Skeletal muscle satellite cell (primary cell): ENCODE results near the gene PHACTR3.
"Not testable (repeated sequence)": the region's sequence is repeated elsewhere in the genome, so short reads cannot be mapped to it uniquely, and the experiment has no call there.

Experiments used
- H3K27me3 ChIP-seq: 2 replicates; pipeline ENCODE4 v1.7.0; 2013; ENCODE audit warnings: low read length; ENCODE audit not compliant: control insufficient read depth, insufficient read depth
- H3K36me3 ChIP-seq: 2 replicates; pipeline ENCODE4 v1.7.0; 2013; ENCODE audit warnings: mild to moderate bottlenecking, control low read depth, low read length; ENCODE audit not compliant: insufficient read depth
- H3K4me1 ChIP-seq: 2 replicates; pipeline ENCODE4 v1.7.0; 2013; ENCODE audit warnings: low read length; ENCODE audit not compliant: control insufficient read depth, insufficient read depth
- H3K4me2 ChIP-seq: 2 replicates; pipeline ENCODE4 v1.7.0; 2013; ENCODE audit warnings: mild to moderate bottlenecking, low read length
- H3K4me3 ChIP-seq: 2 replicates; pipeline ENCODE4 v1.7.0; 2013; ENCODE audit warnings: low read length
- H3K9ac ChIP-seq: 2 replicates; pipeline ENCODE4 v1.7.0; 2013; ENCODE audit warnings: mild to moderate bottlenecking, low read depth, low read length, moderate library complexity
- H3K9me3 ChIP-seq: replicated peaks from 2 replicates; pipeline ENCODE4 v1.7.0; 2013; ENCODE audit warnings: mild to moderate bottlenecking, control low read depth, low read length

Gene PHACTR3

GRCh38 chr20:59616306-59616705 is 12.0 kb downstream of the PHACTR3 start:
- Histone ChIP-seq H3K27me3 (no peaks in the 10 kb centered on the region), H3K9me3 (no peaks in the 10 kb centered on the region), H3K4me3 (no peak overlapping the region), H3K4me2 (no peak overlapping the region), H3K36me3 (no peaks in the 10 kb centered on the region), H3K4me1 (no peaks in the 10 kb centered on the region), H3K9ac (no peak overlapping the region)

GRCh38 chr20:59617221-59617620 is 12.9 kb downstream of the PHACTR3 start:
- Histone ChIP-seq H3K4me1 (no peaks in the 10 kb centered on the region), H3K36me3 (no peaks in the 10 kb centered on the region), H3K27me3 (no peaks in the 10 kb centered on the region), H3K4me2 (no peak overlapping the region), H3K4me3 (no peak overlapping the region), H3K9ac (no peak overlapping the region), H3K9me3 (no peaks in the 10 kb centered on the region)

- no peaks in the 10 kb centered on the region for H3K27me3 ChIP-seq
- H3K9me3 ChIP-seq = no peaks in the 10 kb centered on the region
- no peak overlapping the region for H3K4me2 ChIP-seq
- H3K4me3 ChIP-seq = no peak overlapping the region
- H3K9ac ChIP-seq = no peak overlapping the region
- H3K36me3 ChIP-seq = no peaks in the 10 kb centered on the region
- no peaks in the 10 kb centered on the region for H3K4me1 ChIP-seq
Observed at GRCh38 chr20:59618131-59618530, 13.8 kb downstream of the PHACTR3 start.

GRCh38 chr20:59618585-59618984 is 14.2 kb downstream of the PHACTR3 start:
- not testable (repeated sequence) for H3K4me1 ChIP-seq, H3K9ac ChIP-seq, H3K4me3 ChIP-seq, H3K36me3 ChIP-seq, H3K27me3 ChIP-seq, H3K9me3 ChIP-seq, H3K4me2 ChIP-seq

DNA sequence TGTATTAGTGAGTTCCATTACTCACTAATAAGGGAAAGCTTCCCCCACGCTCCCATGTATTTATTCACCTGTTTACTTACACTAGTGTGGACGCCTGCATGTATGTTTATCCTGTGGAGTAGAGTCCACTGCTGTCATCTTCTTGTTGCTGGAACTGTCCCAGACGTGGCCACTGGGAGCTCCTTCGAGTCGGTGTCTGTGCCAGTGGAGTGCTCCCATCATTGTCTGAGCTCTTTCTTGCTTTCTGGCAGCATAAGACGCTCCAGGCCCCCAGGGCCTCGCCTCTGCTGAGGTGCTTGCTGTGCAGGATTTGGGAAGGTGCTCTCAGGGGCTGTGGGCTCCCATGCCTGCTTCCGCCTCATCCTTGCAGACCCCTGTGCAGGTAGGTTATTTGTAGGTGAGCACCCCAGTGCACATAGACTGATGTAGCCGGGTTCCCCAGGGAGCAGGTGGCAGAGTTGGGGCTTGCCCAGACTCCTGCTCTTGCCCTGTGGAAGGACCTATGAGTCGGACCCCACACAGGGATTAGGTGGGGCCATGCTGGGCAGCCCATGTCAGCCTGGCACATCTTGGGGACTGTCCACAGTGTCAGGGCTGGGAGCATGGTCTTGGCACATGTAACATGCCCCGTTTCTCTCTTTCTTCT is 16.6 kb downstream of the PHACTR3 start:
- Histone ChIP-seq H3K9me3 (no peaks in the 10 kb centered on the region), H3K4me3 (no peak overlapping the region), H3K36me3 (no peaks in the 10 kb centered on the region), H3K9ac (no peak overlapping the region), H3K4me2 (no peak overlapping the region), H3K4me1 (no peaks in the 10 kb centered on the region), H3K27me3 (no peaks in the 10 kb centered on the region)

DNA sequence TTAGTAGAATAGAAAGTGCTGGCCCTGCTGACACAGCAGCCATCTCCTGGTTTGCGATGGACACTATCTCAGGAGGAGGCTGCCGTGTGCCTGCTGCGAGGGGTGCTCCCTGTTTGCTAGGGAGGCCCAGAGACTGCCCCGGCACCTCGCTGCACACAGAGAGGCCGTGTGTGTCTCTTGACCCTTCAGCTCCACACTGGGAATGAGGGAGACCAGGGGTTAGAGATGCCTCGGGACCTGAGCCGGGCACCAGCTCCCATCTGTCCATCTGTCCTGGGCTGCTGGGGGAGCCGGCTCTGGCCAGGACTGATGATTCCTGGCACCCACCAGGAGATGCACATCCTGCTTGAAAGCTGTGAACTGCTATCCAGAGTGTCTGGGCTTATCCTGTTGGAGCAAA is 18.2 kb downstream of the PHACTR3 start:
- H3K4me1 ChIP-seq = no peaks in the 10 kb centered on the region

DNA sequence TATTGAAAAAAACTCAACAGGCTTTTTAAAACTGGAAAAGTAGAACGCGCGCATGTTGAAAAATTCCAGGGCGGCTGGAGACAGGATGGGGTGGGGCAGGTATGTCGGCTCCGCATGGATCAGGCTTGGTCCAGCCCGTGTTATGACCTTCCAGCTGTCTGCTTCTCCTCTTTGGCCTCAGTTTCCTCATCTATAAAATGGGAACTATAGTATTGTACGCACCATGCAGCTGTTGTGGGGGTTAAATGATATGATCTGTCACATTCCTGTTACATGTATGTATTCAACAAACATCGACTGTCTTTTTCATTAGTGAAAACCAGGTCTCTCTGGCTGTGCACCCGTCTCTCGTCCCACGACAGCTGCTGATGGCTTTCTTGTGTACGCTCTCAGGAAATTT is 18.8 kb downstream of the PHACTR3 start:
- H3K9ac ChIP-seq = no peak overlapping the region
- H3K4me2 ChIP-seq = no peak overlapping the region
- no peaks in the 10 kb centered on the region for H3K36me3 ChIP-seq
- H3K4me3 ChIP-seq = no peak overlapping the region
- peaks cover 9% of the 10 kb centered on the region for H3K9me3 ChIP-seq
- no peaks in the 10 kb centered on the region for H3K4me1 ChIP-seq
- no peaks in the 10 kb centered on the region for H3K27me3 ChIP-seq

More for the DNA sequence above, 18.2 kb downstream of the PHACTR3 start:
- H3K4me2 ChIP-seq = no peak overlapping the region
- H3K36me3 ChIP-seq = no peaks in the 10 kb centered on the region
- H3K9me3 ChIP-seq = peaks cover 5% of the 10 kb centered on the region
- no peak overlapping the region for H3K4me3 ChIP-seq
- H3K27me3 ChIP-seq = no peaks in the 10 kb centered on the region
- H3K9ac ChIP-seq = no peak overlapping the region

DNA sequence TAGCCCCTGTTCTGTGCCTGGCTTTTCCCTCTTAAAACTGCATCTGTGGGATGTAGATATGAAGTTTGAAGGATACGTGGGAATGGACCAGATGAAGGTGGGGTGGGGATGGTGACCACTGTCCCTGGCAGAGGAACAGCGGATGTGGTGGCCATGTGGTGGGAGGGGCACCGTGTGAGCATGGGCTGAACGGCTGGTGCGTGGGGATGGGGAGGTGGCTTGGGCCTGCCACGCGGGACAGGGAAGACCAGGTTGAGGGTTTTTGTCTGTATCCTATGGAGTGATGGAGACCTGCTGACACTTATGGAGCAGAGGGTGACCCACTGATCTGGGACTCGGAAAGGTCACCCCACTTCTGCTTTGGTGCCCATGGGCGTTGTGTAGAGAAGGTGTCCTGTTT is 19.2 kb downstream of the PHACTR3 start:
- H3K27me3 ChIP-seq = no peaks in the 10 kb centered on the region

DNA sequence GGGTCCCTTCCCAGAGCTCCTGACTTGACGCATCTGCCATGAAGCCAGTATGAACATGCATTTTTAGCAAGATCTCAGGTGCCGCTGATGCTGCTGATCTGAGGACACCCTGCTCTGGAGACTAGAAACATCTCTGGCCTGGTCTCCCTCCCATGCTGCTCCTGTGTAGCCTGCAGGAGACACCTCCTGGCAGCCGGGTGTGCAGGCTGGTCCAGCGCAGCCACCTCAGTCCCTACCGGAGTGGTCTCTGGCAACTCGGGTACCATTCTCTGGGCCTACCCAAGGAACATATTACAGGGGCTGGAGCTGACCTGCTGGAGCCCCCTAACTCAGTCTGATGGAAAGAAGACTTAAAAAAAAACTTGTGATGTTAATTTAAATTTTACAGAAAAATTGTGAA is 20.1 kb downstream of the PHACTR3 start:
- Histone ChIP-seq H3K4me3 (no peak overlapping the region), H3K9me3 (peaks cover 10% of the 10 kb centered on the region), H3K36me3 (no peaks in the 10 kb centered on the region), H3K4me1 (no peaks in the 10 kb centered on the region), H3K4me2 (no peak overlapping the region), H3K9ac (no peak overlapping the region), H3K27me3 (no peaks in the 10 kb centered on the region)

More for the DNA sequence above, 19.2 kb downstream of the PHACTR3 start:
- Histone ChIP-seq H3K36me3 (no peaks in the 10 kb centered on the region), H3K9ac (no peak overlapping the region), H3K9me3 (peaks cover 10% of the 10 kb centered on the region), H3K4me2 (no peak overlapping the region), H3K4me1 (no peaks in the 10 kb centered on the region), H3K4me3 (no peak overlapping the region)

DNA sequence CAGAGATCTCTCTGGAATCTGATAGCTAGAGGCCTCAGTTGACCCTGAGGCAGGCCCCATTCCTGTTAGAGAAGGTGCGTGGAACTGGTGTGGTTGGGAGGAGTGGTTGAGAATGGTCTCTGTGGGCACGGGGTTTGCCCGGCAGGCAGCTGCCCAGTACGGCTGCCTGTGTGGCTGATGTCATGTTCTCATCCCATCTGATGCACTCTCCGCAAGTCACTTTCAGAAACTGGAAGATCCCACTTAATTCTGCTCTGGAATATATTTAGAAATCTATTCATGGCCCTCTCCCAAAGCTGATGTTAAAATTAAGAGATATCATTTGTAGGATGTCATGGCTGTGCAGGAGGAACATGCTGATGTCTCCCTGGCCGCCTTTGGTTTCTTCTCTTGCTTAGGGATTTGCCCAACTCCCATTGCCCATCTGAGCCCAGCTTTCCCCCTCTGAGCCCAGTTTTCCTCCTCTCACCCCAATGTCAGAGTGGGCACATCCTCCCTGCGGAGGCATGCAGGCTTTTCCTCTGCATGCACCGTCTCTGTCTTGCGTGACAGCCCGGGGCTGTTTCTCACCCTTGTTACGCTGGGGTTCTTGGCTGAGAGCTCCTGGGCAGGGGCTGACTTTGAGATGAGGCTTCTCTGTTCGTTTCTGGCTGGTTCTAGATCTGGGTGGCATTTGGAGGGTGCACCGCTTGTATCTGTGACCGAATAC is 21.0 kb downstream of the PHACTR3 start:
- Histone ChIP-seq H3K36me3 (no peaks in the 10 kb centered on the region), H3K27me3 (no peaks in the 10 kb centered on the region), H3K9me3 (peaks cover 10% of the 10 kb centered on the region), H3K4me3 (no peak overlapping the region), H3K4me2 (no peak overlapping the region), H3K4me1 (no peaks in the 10 kb centered on the region), H3K9ac (no peak overlapping the region)

- H3K9me3 ChIP-seq = peaks cover 10% of the 10 kb centered on the region
Observed at GRCh38 chr20:59627298-59627697, 23.0 kb downstream of the PHACTR3 start.

DNA sequence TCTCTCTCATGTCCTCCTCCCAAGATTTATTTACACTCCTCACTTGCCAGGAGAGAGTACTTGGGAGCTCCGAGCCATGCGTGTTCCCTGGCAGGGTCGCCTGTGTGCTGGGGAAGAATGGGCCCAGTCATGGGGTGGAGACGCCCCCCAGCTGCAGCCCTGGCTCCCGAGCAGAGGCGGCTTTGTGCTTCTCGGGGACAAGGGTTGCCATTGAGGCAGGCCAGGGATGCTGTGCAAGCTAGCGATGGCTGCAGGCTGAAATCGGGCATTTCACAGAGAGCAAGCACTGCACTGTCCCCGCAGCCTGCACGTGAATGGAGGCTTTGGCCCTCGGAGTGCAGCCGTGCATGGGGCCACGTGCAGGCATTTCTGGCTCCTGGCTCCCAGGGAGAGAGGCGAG is 23.8 kb downstream of the PHACTR3 start:
- H3K9ac ChIP-seq = no peak overlapping the region
- H3K4me1 ChIP-seq = no peaks in the 10 kb centered on the region
- no peak overlapping the region for H3K4me3 ChIP-seq
- H3K9me3 ChIP-seq = peaks cover 10% of the 10 kb centered on the region
- H3K4me2 ChIP-seq = no peak overlapping the region
- no peaks in the 10 kb centered on the region for H3K36me3 ChIP-seq
- no peaks in the 10 kb centered on the region for H3K27me3 ChIP-seq

More at GRCh38 chr20:59627298-59627697, 23.0 kb downstream of the PHACTR3 start:
- Histone ChIP-seq H3K4me1 (no peaks in the 10 kb centered on the region), H3K4me3 (no peak overlapping the region), H3K9ac (no peak overlapping the region), H3K4me2 (no peak overlapping the region), H3K27me3 (no peaks in the 10 kb centered on the region), H3K36me3 (no peaks in the 10 kb centered on the region)
